Activated gamma-delta T cell treated with Interleukin-2 at 50 U/mL for 16 hours (primary cell): Measurements from ENCODE around the gene RUNDC3A.
"Not testable (repeated sequence)": the region's sequence is repeated elsewhere in the genome, so short reads cannot be mapped to it uniquely, and the experiment has no call there.

Experiments used
- DNase-seq: peaks from one replicate; pipeline ENCODE4 v3.0.0-alpha.2; 2020

The RUNDC3A gene

DNA sequence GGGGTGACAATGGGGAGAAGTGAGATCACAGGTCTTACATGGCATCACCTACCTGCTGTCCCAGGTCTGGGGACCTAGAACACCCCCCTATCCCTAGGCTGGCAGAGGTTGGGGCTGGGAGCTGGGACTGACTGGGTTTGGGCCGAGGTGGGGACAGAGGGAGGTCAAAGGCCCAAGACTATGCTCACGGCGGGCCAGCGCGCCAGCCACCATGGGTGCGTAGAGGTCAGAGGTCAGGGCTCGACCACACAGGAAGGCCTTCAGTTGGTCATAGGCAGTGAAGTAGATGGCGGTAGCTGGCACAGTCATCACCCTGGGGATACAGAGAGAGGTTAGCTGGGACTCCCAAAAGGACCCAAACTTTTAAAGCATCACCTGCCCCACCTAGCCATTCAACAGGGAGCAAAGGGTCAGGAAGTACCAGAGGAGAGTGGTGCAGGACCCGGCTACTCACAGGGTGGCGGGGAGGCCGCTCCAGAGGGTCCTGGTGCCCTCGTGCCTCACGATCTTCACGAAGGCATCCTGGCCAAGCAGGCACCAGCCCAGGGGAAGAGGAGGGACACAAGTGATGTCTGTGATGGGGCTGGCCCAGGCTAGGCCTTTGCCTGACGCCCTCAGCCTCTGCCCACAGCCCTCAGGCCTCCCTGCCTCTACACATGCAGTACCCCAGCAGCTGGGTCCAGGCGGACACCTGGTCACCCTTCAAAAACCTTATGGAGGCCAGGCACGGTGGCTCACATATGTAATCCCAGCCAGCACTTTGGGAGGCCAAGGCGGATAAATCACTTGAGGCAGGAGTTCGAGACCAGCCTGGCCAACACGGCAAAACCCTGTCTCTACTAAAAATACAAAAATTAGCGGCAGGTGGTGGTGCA, 13.1 kb downstream of the RUNDC3A start:
- DNase-seq = no peak

GRCh38 chr17:44322236-44322895, 14.0 kb downstream of the RUNDC3A start:
- no peak for DNase-seq

DNA sequence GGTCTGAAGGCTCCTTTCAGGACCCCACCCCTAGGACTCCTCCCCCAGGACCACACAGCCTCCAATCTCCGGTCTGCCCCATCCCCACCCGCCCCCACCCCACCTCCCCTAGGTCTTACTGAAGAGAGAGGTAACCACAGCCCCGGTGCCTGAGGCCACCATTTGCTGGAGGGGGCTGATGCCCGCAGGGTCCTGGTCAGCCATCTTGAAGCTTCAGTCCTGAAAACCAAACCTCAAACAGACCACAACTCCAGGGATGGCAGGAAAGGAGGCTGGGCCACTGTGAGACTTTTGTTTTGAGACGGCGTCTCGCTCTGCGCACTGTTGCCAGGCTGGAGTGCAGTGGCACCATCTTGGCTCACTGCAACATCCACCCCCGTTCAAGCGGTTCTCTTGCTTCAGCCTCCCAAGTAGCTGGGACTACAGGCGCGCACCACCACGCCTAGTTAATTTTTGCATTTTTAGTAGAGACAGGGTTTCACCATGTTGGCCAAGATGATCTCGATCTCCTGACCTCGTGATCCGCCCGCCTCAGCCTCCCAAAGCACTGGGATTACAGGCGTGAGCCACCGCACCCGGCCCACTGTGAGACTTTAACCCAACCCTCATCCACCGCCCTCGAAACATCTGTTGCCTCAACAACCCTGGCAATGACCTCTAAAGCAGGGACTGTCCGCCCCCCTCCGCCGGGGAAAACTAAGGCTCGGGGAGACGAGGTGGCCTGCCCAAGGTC, 15.1 kb downstream of the RUNDC3A start:
- no peak for DNase-seq

- DNase-seq = no peak
These were observed 15.7 kb downstream of the RUNDC3A start for GRCh38 chr17:44324092-44324570.

DNA sequence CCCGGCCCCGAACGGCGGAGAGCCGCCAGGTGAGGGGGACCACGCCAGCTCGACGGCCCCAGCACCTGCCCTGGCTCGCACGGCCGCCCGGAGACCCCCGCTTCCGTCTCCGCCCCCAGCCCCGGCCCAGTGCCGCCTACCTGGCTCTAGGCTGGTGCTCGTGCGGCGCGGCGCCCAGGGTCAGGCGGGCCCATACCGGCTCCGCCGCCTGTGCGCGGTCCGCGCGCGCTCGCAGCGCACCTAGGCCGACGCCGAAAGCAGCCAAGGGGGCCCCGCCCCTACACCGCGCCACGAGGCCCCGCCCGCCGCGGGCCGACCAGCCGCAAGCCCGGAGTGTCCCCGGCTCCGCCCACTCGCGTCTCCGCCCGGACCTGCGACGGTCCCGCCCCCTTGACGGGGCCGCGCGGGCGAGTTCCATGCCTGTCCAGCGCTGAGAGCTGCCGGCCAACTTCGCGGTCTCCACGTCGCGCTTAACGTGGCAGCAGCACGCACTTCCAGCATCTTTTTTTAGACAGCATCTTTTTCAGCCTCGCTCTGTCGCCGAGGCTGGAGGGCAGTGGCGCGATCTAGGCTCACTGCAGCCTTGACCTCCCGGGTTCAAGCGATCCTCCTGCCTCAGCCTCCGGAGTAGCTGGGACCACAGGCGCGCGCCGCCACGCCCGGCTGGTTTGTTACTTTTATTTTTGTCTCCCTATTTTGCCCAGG, 16.3 kb downstream of the RUNDC3A start, which contains the start of gene SLC25A39:
SLC25A39 (minus strand) TSS at position 253 of the 705 bp plus-strand sequence. CDS start 1,261 bp downstream, outside the sequence.
- DNase-seq = peak; percentile 95

GRCh38 chr17:44326861-44327444, 18.6 kb downstream of the RUNDC3A start:
- peak; percentile 94 for DNase-seq

- DNase-seq = no peak
These were observed 19.5 kb downstream of the RUNDC3A start for GRCh38 chr17:44327715-44328449.

DNA sequence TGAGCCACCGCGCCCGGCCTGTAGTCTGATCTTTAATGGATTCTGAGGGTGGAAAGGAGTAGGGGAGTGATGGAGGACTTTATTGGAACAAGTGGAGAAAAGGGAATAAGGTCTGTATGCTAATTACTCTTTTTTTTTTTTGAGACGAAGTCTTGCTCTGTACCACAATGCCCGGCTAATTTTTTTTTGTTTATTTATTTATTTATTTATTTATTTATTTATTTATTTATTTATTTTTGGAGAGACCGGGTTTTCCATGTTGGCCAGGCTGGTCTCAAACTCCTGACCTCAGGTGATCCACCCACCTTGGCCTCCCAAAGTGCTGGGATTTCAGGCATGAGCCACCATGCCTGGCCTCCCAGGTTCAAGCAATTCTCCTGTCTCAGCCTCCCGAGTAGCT, 21.1 kb downstream of the RUNDC3A start:
- DNase-seq = not testable (repeated sequence)

DNA sequence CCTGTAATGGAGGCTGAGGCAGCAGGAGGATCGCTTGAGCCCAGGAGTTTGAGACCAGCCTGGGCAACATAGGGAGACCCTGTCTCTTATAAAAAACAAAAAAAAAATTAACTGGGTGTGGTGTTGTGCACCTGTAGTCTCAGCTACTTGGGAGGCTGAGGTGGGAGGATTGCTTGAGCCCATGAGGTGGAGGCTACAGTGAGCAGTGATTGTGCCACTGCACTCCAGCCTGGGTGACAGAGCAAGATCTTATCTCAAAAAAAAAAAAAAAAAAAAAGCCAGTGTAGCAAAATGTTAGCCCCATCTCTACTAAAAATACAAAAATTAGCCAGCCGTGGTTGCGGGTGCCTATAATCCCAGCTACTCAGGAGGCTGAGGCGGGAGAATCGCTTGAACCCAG, 21.9 kb downstream of the RUNDC3A start:
- not testable (repeated sequence) for DNase-seq

DNA sequence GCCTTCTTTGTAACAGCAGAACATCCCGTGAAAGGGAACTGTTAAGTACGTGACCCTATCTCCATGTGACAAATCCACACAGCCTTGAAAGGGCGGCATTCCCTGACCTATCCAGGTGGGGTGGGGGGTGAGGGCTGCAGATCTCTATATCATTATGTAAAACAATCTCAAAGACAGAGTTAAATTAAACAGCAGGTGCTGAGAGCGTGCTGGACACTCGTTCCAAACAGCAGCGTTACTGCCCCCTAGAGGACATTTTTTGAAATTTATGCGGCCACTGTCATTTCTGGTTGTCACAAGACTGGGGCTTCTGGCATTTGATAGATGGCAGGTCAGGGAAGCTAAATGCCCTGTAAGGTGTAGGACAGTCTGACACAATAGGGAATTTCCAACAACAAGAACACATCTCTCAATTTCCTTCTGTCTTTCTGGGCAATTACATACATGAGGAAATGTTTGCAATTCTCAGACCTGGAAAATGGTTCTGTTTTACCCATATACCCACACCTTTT, 22.9 kb downstream of the RUNDC3A start:
- DNase-seq = peak; percentile 75

- DNase-seq = no peak
These were observed 25.0 kb downstream of the RUNDC3A start for GRCh38 chr17:44333371-44333770.

DNA sequence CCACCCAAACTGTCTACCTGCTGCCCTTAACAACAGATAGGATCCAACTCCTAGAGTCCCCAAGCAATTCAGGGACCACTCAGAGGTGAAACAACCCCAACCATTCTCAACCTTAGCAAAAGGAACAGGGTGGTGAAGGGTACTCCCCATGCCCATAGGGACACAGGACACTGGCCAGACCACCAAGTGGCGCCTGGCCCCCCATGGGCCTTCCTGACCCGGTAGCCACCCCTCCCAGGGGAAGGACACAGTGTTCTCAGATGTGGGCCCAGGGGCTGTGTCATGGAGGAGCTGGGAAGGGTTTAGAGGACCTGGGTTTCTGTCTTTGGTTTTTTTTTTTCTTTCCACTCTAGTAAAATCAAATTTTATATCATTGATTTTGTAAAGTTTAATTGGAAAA, 25.9 kb downstream of the RUNDC3A start:
- no peak for DNase-seq

DNA sequence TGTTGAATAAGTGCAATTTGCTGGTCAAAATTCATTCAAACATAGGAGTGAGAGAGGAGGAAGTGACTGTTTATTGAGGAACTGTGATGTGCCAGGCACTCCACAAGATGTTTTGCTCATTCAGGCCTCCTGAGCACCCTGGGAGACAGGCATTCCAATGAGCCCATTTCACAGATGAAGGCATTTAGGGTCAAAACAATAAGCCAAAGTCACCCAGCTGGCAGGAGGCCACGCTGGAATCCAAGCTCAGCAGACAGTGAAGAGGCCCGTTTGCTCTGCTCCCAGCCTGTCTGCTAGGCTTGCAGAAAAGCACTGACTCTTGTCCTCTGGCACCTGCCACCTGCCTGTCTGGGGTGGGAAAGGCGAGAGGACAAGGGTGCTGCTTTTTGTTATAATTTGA, 26.3 kb downstream of the RUNDC3A start:
- DNase-seq = no peak

- no peak for DNase-seq
These were observed 27.2 kb downstream of the RUNDC3A start for GRCh38 chr17:44335564-44335963.

DNA sequence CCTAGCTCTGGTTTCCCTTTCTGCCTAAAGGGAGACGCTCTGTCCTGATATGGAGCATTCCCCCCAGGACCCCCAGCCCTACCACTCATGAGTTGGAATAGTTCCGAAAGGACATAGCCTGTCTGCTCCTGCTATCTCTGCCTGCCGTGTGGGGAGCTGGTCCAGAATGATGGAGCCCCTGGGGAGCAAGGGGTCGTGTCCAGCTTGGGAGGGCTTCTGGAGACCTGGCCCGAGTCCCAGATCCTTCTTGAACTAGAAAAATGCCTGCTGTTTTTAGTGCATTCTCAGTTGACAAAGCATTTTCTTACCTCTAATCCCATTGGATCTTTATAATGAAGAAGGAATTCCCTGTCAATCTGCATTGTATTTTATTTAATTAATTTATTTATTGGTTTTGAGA, 27.6 kb downstream of the RUNDC3A start:
- DNase-seq = no peak

- no peak for DNase-seq
These were observed 30.3 kb downstream of the RUNDC3A start for GRCh38 chr17:44338702-44339101.

GRCh38 chr17:44340553-44340952, 32.2 kb downstream of the RUNDC3A start:
- not testable (repeated sequence) for DNase-seq

GRCh38 chr17:44343510-44344209, 35.3 kb downstream of the RUNDC3A start:
- no peak for DNase-seq

GRCh38 chr17:44344939-44345453, 36.6 kb downstream of the RUNDC3A start, which contains the start of gene GRN:
Gene GRN (plus strand): TSS chr17:44345302. CDS start chr17:44349165, 3,863 bp downstream.
- DNase-seq = peak; percentile 82

- peak; percentile 47 for DNase-seq
These were observed 37.1 kb downstream of the RUNDC3A start for GRCh38 chr17:44345454-44346026.
